Vagina (tissue), 2 donors: Measurements from ENCODE around the gene EIF4H. TPM values are rescaled to one million over a fixed set of nuclear protein-coding genes. Genes with fewer than 3 reads are reported as not detected.

Source experiments
- DNase-seq, 2 donors: peaks; one replicate each; pipeline ENCODE4 v3.0.0-alpha.2; 2017; ENCODE audit errors: extremely low spot score in 2 of 2
- H3K27ac ChIP-seq: fragments of 200-600 bp; sonication (generic); one replicate; pipeline ENCODE4 v1.5.1; 2019
- H3K27me3 ChIP-seq: fragments of 200-600 bp; sonication (generic); one replicate; pipeline ENCODE4 v1.5.1; 2019
- H3K36me3 ChIP-seq, 2 donors: fragments of 200-600 bp; sonication (generic); one replicate each; pipeline ENCODE4 v1.5.1; 2017 to 2019
- H3K4me1 ChIP-seq: fragments of 200-600 bp; sonication (generic); one replicate; pipeline ENCODE4 v1.5.1; 2019
- H3K4me3 ChIP-seq, 2 donors: fragments of 200-600 bp; sonication (generic); 1 replicate in 1 of 2; 2 replicates in 1 of 2; pipeline ENCODE4 v1.5.1; 2016 to 2019
- H3K9me3 ChIP-seq: fragments of 200-600 bp; sonication (generic); one replicate; pipeline ENCODE4 v1.5.1; 2019
- CTCF ChIP-seq, 3 experiments: fragments of 450-650 bp in 2 of 3; fragments of 200-600 bp in 1 of 3; sonication (generic) in 1 of 3; IDR thresholded peaks; one replicate each; pipeline ENCODE4 v1.5.1; 2017 to 2019; ENCODE audit warnings: antibody characterized with exemption in 3 of 3, mild to moderate bottlenecking in 2 of 3, moderate library complexity in 2 of 3
- POLR2A ChIP-seq, 2 donors: fragments of 450-650 bp; IDR thresholded peaks; one replicate each; pipeline ENCODE4 v1.6.1; 2017; ENCODE audit warnings: antibody characterized with exemption in 2 of 2, mild to moderate bottlenecking in 2 of 2, moderate library complexity in 2 of 2
- POLR2AphosphoS5 ChIP-seq, 2 donors: sonication (generic); formaldehyde crosslinking; IDR thresholded peaks; one replicate each; pipeline ENCODE4 v1.9.0; 2017; ENCODE audit warnings: antibody characterized with exemption in 2 of 2, mild to moderate bottlenecking in 2 of 2, low read depth in 1 of 2; ENCODE audit not compliant: insufficient read depth in 1 of 2
- intact Hi-C: fragments of 100-400 bp; cut with DNase I; formaldehyde crosslinking; loops from one replicate; pipeline ENCODE4 v1.15.1; 2023
- total RNA-seq: library from RNA; depleted of rRNA; stranded (reverse); fragments of >200 nt; gene quantifications from one replicate; pipeline ENCODE4 v1.2.3, GENCODE V29; 2016

Gene EIF4H
- total RNA-seq, 1 donor from 2014 or later, result 139 TPM

- H3K4me1 ChIP-seq, result peaks cover 96% of the 10 kb centered on the region
- H3K4me3 ChIP-seq, result no peak overlapping the region
- intact Hi-C loops, result no loop called here
- no peak for DNase-seq
- H3K9me3 ChIP-seq, result no peaks in the 10 kb centered on the region
- peaks cover 0 to 25% of the 10 kb centered on the region in 2 donors for H3K36me3 ChIP-seq
- TF ChIP-seq POLR2AphosphoS5 (IDR thresholded peaks at IDR 0.05; ENCODE audit: insufficient read depth in 1 of 2, low read depth in 1 of 2) (no peak), POLR2A (IDR thresholded peaks at IDR 0.05) (no peak), CTCF (IDR thresholded peaks at IDR 0.05) (no peak)
- H3K27ac ChIP-seq, result no peak overlapping the region
- no peaks in the 10 kb centered on the region for H3K27me3 ChIP-seq
Observed at GRCh38 chr7:74183653-74184450, 9.7 kb downstream of the EIF4H start.

GRCh38 chr7:74185016-74185415 is 10.9 kb downstream of the EIF4H start:
- Histone ChIP-seq H3K27me3 (no peaks in the 10 kb centered on the region), H3K36me3 (peaks cover 0 to 32% of the 10 kb centered on the region in 2 donors), H3K4me1 (peaks cover 84% of the 10 kb centered on the region), H3K9me3 (no peaks in the 10 kb centered on the region), H3K27ac (no peak overlapping the region), H3K4me3 (no peak overlapping the region)
- no peak for DNase-seq
- intact Hi-C loops, result no loop called here
- TF ChIP-seq CTCF (IDR thresholded peaks at IDR 0.05), result no peak
- TF ChIP-seq POLR2AphosphoS5 (IDR thresholded peaks at IDR 0.05; ENCODE audit: insufficient read depth in 1 of 2, low read depth in 1 of 2), result no peak
- TF ChIP-seq POLR2A (IDR thresholded peaks at IDR 0.05), result no peak

GRCh38 chr7:74185636-74186035 is 11.5 kb downstream of the EIF4H start:
- H3K27me3 ChIP-seq, result no peaks in the 10 kb centered on the region
- H3K4me3 ChIP-seq, result no peak overlapping the region
- H3K36me3 ChIP-seq, result peaks cover 0 to 35% of the 10 kb centered on the region in 2 donors
- intact Hi-C loops, result no loop called here
- no peaks in the 10 kb centered on the region for H3K9me3 ChIP-seq
- DNase-seq, result no peak
- no peak for TF ChIP-seq POLR2AphosphoS5 (IDR thresholded peaks at IDR 0.05; ENCODE audit: insufficient read depth in 1 of 2, low read depth in 1 of 2)
- no peak for TF ChIP-seq POLR2A (IDR thresholded peaks at IDR 0.05)
- TF ChIP-seq CTCF (IDR thresholded peaks at IDR 0.05), result no peak
- no peak overlapping the region for H3K27ac ChIP-seq
- peaks cover 78% of the 10 kb centered on the region for H3K4me1 ChIP-seq

- no peak overlapping the region for H3K27ac ChIP-seq
- H3K27me3 ChIP-seq, result no peaks in the 10 kb centered on the region
- intact Hi-C loops, result no loop called here
- H3K9me3 ChIP-seq, result no peaks in the 10 kb centered on the region
- H3K4me1 ChIP-seq, result peaks cover 53% of the 10 kb centered on the region
- TF ChIP-seq POLR2AphosphoS5 (IDR thresholded peaks at IDR 0.05; ENCODE audit: insufficient read depth in 1 of 2, low read depth in 1 of 2) (no peak), POLR2A (IDR thresholded peaks at IDR 0.05) (no peak), CTCF (IDR thresholded peaks at IDR 0.05) (no peak)
- DNase-seq, result no peak
- no peak overlapping the region for H3K4me3 ChIP-seq
- H3K36me3 ChIP-seq, result peaks cover 0 to 54% of the 10 kb centered on the region in 2 donors
Observed at GRCh38 chr7:74187915-74188675, 13.9 kb downstream of the EIF4H start.
